GM19328 (cell line): ENCODE data around the gene PDCD5.
"Not testable (repeated sequence)": the region's sequence is repeated elsewhere in the genome, so short reads cannot be mapped to it uniquely, and the experiment has no call there.

Source experiments
- ATAC-seq: cut with Tn5 transposase; IDR thresholded peaks from one replicate; pipeline ENCODE4 v1.9.1; 2021; ENCODE audit warnings: mild to moderate bottlenecking, moderate library complexity; ENCODE audit not compliant: unreplicated experiment

The PDCD5 gene

GRCh38 chr19:32580901-32581704 lies at the start of gene PDCD5:
TSS of gene PDCD5 (plus strand) at chr19:32581190. CDS start at chr19:32581262, 72 bp downstream.
- peak; percentile 91 for ATAC-seq

GRCh38 chr19:32532233-32532632 lies 48.8 kb upstream of the PDCD5 start:
- no peak for ATAC-seq

GRCh38 chr19:32537580-32537979 lies 43.4 kb upstream of the PDCD5 start:
- ATAC-seq: no peak

DNA sequence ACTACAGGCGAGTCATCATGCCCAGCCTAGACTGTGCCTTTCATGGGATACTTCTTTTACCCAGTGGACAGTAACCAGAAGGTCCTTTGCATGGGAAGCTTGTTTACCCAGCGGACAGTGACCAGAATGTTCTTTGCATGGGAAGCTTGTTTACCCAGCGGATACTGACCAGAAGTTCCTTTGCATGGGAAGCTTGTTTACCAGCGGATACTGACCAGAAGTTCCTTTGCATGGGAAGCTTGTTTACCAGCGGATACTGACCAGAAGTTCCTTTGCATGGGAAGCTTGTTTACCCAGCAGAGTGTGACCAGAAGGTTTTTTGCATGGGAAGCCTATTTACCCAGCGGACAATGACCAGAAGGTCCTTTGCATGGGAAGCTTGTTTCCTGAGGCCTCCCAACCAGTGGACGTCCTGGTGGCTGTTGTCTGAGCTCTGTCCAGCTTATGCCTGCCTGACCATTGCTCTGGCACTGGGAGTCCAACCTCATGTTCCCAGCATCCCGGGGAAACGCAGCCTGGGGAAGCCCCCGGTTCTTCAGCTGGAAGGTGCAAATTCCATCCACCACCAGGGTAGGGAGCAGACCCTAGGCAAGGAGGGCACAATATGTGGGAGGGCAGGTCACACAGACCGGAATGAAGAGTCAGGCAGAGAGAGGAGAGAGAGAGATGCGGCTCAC lies 41.6 kb upstream of the PDCD5 start:
- no peak for ATAC-seq

DNA sequence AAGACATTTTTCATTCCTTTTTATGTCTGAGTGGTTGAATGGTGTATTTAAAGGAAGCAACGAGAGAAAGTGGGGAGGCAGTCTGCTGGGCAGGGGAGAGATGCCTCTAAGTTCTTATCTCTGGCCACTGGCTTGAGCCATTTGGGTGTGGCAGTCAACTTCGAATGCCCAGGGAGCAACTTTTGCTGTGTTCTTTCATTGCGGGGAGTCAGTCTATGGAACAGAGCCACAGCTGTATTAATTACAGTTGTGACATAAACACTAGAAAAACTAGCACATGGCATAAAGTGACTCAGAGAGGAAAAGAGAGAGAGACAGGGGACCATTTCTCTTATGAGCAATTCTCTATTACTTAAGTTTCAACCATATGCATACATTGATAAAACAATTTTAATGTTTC lies 40.4 kb upstream of the PDCD5 start:
- ATAC-seq: no peak

GRCh38 chr19:32541376-32541775 lies 39.6 kb upstream of the PDCD5 start:
- ATAC-seq: not testable (repeated sequence)

DNA sequence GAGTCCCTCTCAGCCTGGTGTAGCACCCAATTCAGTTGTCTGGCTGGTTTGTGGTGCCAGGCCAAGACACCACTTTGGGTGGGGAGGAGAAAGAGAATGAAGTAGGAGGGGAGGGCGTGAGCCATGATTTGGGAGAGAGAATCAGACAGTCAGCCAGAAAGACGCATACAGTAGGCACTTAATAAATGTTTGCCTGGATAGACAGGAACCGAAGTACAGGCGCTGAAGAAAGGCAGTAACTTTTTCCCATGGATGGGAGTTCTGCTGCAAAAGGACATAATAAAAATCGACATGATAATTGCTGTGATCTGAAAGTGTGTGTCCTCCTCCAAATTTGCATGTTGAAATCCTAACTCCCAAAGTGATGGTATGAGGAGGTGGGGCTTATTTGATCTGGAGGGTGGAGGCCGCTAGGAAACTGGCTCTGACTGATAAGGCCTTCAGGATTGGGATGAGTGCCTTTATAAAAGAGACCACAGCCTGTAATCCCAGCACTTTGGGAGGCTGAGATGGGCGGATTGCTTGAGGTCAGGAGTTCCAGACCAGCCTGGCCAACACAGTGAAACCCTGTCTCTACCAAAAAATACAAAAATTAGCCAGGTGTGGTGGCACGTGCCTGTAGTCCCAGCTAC lies 38.4 kb upstream of the PDCD5 start:
- no peak for ATAC-seq

DNA sequence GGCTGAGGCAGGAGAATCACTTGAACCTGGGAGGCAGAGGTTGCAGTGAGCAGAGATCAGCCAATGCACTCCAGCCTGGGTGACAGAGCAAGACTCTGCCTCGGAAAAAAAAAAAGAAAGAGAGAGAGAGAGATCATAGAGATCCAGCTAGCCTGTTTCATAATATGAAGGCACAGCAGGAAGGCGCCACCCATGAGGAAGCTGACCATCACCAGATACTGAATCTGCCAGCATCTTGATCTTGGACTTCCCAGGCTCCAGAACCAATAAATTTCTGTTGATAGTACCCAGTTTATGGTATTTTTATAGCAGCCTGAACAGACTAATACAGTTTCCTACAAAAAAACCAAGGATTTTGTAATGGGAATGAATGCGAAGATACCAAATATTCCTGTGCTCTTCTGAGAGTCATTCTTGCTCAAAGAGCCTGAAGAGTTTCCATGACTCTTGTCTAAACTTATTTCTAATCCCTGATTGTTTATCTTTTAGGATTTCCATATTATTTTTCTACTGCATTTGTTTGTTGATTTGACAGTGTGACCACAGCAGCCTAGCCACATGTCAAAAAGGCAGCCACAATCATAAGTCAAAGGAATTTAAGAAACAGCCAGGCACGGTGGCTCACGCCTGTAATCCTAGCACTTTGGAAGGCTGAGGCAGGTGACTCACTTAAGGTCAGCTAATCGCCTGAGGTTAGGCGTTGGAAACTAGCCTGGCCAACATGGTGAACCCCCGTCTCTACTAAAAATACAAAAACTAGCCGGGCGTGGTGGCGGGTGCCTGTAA lies 37.7 kb upstream of the PDCD5 start:
- ATAC-seq: no peak

GRCh38 chr19:32544917-32545316 lies 36.1 kb upstream of the PDCD5 start:
- no peak for ATAC-seq

GRCh38 chr19:32550666-32551065 lies 30.3 kb upstream of the PDCD5 start:
- no peak for ATAC-seq

DNA sequence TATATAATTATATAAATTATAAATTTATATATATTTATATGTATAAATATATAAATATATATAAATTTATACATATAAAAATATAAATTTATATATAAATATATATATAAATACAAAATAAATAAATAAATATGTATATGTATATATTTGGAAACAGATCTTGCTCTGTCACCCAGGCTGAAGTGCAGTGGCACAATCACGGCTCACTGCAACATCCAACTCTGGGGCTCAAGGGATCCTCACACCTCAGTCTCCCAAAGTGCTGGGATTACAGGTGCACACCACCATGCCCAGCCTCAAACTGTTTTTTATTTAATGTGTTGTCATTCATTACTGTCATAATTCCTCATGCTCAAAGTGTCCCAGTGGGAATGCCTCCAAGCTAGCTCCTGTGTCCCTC lies 25.2 kb upstream of the PDCD5 start:
- no peak for ATAC-seq

GRCh38 chr19:32558607-32559228 lies 22.3 kb upstream of the PDCD5 start:
- ATAC-seq: no peak

- no peak for ATAC-seq
These were observed 17.2 kb upstream of the PDCD5 start for GRCh38 chr19:32563761-32564160.

DNA sequence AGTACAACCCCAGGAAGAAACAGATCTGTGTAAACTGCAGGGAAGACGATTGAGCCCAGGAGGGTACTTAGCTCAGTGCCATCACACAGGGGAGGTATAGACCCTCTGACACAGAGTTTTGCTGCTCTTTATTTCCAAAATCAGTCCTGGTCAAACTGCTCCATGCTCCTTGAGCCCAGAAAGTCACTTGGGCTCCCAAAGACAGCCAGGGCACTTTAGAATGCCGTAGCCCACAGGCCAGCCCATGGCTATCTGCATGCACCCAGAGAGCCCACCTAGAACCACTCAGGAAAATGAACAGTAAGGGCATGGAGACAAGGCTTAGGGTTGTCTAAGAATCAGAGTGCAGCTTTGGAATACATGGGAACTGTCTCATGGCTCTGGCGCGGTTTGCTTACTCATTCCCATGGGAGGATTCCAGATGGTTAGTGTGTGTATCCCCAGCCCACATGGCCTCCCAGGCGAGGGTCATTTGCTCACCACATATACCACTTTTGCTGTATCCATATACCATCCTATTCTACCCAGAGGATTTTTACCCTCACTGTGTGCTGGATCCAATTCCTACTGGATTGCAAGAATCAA lies 14.7 kb upstream of the PDCD5 start:
- no peak for ATAC-seq

DNA sequence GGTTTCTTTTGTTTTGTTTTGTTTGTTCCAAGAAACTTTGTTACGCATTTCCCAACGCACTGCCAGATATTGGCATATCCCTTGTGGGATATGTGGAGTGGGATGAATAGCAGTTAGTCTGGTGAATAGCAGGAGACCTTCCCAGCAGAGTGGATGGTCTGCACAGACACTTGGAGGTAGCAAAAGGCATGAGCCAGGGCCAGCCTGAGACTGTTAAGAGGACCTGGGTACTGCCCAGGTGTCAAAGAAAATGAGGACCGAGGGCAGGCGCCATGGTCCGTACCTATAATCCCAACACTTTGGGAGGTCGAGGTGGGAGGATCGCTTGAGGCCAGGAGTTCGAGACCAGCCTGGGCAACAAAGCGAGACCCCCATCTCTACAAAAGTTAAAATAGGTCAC lies 13.5 kb upstream of the PDCD5 start:
- no peak for ATAC-seq

DNA sequence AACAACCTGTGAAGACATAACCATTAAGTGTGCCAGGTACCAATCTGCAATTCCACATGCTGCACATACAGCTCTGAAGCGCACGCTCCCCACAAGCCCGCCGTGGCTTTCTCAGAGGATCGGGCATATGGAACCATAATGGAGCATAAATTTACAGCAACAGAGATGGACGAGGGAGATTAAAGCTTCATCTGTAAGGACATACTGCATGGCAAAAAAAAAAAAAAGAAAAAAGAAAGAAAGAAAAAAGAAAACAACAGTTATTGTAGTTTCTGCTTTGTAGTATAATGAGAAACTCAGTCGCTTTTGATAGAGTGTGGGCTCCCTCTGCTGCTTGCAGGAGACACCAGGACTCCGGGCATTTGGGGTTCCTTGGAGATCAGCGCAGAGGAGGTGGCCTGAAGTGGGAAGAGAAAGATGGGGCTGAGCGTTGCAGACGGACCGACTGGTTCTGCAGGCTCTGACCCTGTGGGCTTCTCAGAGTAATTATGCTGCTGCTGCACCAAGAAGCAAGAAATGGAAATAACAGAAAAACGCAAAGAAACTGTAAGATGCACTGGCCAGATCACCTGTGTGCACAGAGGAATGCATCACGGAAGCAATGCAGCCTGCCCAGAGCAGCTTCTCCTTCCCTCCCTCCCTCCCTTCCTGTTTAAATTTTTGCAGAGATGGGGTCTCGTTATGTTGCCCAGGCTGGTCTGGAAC lies 10.8 kb upstream of the PDCD5 start:
- no peak for ATAC-seq

GRCh38 chr19:32571471-32572075 lies 9.4 kb upstream of the PDCD5 start:
- not testable (repeated sequence) for ATAC-seq

DNA sequence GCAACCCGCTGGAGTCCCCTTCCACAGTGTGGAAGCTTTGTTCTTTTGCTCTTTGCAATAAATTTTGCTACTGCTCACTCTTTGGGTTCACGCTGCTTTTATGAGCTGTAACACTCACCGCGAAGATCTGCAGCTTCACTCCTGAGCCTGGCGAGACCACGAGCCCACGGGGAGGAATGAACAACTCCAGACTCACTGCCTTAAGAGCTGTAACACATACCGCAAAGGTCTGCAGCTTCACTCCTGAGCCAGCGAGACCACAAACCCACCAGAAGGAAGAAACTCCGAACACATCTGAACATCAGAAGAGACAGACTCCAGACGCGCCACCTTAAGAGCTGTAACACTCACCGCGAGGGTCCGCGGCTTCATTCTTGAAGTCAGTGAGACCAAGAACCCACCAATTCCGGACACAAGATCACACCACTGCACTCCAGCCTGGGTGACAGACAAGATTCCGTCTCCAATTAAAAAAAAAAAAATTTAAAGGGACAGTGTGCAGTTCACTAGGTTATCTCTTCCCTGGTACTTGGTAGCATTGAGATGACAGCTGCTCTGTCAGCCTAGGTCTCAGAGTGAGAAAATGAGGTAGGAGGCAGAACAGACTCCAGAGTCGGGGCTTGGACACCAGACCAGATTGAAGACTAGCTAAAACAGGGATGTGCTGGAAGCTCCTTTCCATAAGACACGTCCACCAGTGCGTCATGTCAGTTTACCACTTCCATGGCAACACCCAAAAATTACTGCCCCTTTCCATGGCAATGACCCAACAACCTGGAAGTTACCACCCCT lies 8.1 kb upstream of the PDCD5 start:
- not testable (repeated sequence) for ATAC-seq

GRCh38 chr19:32573492-32573794 lies 7.5 kb upstream of the PDCD5 start:
- ATAC-seq: no peak
